HL-60 (cell line): Measurements from ENCODE around the gene EAPP.

ENCODE experiments used
- CTCF ChIP-seq: IDR thresholded peaks from one replicate; pipeline ENCODE4 v1.5.1; 2011; ENCODE audit warnings: low read length, control low read depth, inconsistent platforms; ENCODE audit not compliant: insufficient read depth
- REST ChIP-seq: IDR thresholded peaks from 2 replicates; pipeline ENCODE4 v1.6.1; 2012; ENCODE audit warnings: low read depth; ENCODE audit not compliant: insufficient replicate concordance

- TF ChIP-seq CTCF (no peak), REST (no peak)
Observed at GRCh38 chr14:34475163-34475562, 64.3 kb downstream of the EAPP start.
